Prostate gland (tissue), 2 donors: ENCODE data around the gene PCOLCE2. TPM values are rescaled to one million over a fixed set of nuclear protein-coding genes. Genes with fewer than 3 reads are reported as not detected.

Experiments used
- DNase-seq: peaks from one replicate; pipeline ENCODE4 v3.0.0-alpha.2; 2019; ENCODE audit warnings: low spot score
- H3K27ac ChIP-seq, 2 donors: fragments of 200-600 bp; sonication (generic); 2 replicates each; pipeline ENCODE4 v1.5.1; 2017 to 2019
- H3K27me3 ChIP-seq: fragments of 200-600 bp; sonication (generic); replicated peaks from 2 replicates; pipeline ENCODE4 v1.5.1; 2019; ENCODE audit not compliant: insufficient read depth
- H3K36me3 ChIP-seq, 2 donors: fragments of 200-600 bp; sonication (generic); 1 replicate in 1 of 2; 2 replicates in 1 of 2; pipeline versions ENCODE4 v1.5.1 to v1.8.1; 2017 to 2019
- H3K4me1 ChIP-seq: fragments of 200-600 bp; sonication (generic); replicated peaks from 2 replicates; pipeline ENCODE4 v1.5.1; 2019
- H3K4me3 ChIP-seq, 2 donors: fragments of 200-600 bp; sonication (generic); 2 replicates each; pipeline ENCODE4 v1.5.1; 2017 to 2019
- H3K9me3 ChIP-seq: fragments of 200-600 bp; sonication (generic); 2 replicates; pipeline ENCODE4 v1.5.1; 2017
- CTCF ChIP-seq, 4 experiments: fragments of 200-600 bp in 2 of 4; fragments of 450-650 bp in 2 of 4; sonication (generic) in 2 of 4; IDR thresholded peaks; 1 replicate in 3 of 4; 2 replicates in 1 of 4; pipeline ENCODE4 v1.5.1; 2016 to 2019; ENCODE audit warnings: antibody characterized with exemption in 4 of 4, mild to moderate bottlenecking in 2 of 4, moderate library complexity in 2 of 4
- POLR2A ChIP-seq: fragments of 450-650 bp; IDR thresholded peaks from one replicate; pipeline ENCODE4 v1.6.1; 2016; ENCODE audit warnings: antibody characterized with exemption, mild to moderate bottlenecking
- POLR2AphosphoS5 ChIP-seq: sonication (generic); formaldehyde crosslinking; IDR thresholded peaks from one replicate; pipeline ENCODE4 v1.6.1; 2017; ENCODE audit warnings: antibody characterized with exemption
- WGBS: methylation state at CpG from one replicate; pipeline ENCODE4 v1.1.5; 2018; 5-methylcytosine and 5-hydroxymethylcytosine counted together
- intact Hi-C: fragments of 100-400 bp; cut with DNase I; formaldehyde crosslinking; loops from one replicate; pipeline ENCODE4 v1.14.2; 2022
- total RNA-seq, 2 donors: library from RNA; depleted of rRNA; stranded (reverse); fragments of >200 nt; gene quantifications; one replicate each; pipeline ENCODE4 v1.1.0, GENCODE V29; 2016

PCOLCE2 gene
- total RNA-seq, 2 donors from 2014 or later: 11.0 to 14.2 TPM

GRCh38 chr3:142925140-142925539, 36.3 kb upstream of the PCOLCE2 start:
- TF ChIP-seq CTCF (IDR thresholded peaks at IDR 0.05) (no peak), POLR2A (no peak), POLR2AphosphoS5 (no peak)

DNA sequence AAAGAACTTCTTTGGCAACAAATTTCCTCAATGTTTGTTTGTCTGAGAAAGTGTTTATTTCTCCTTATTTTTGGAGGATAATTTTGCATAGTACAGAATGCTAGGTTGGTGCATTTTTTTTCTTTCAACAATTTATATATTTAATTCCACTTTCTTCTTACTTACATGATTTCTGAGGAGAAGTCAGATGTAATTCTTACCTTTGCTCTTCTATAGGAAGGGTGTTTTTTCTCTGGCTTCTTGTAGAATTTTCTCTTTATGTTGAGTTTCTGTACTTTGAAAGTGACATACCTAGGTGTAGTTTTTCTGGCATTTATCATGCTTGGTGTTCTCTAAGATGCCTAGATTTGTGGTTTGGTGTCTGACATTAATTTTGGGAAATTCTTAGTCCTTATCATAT, 34.8 kb upstream of the PCOLCE2 start:
- H3K4me3 ChIP-seq: no peak overlapping the region
- H3K36me3 ChIP-seq: no peaks in the 10 kb centered on the region
- H3K4me1 ChIP-seq: no peaks in the 10 kb centered on the region
- no peaks in the 10 kb centered on the region for H3K27me3 ChIP-seq
- H3K27ac ChIP-seq: no peak overlapping the region
- intact Hi-C loops: no loop called here
- DNase-seq: no peak
- TF ChIP-seq POLR2A (no peak), POLR2AphosphoS5 (no peak)
- no peaks in the 10 kb centered on the region for H3K9me3 ChIP-seq

More at GRCh38 chr3:142925140-142925539, 36.3 kb upstream of the PCOLCE2 start:
- H3K9me3 ChIP-seq: no peaks in the 10 kb centered on the region
- no peak overlapping the region for H3K27ac ChIP-seq
- DNase-seq: no peak
- no peaks in the 10 kb centered on the region for H3K27me3 ChIP-seq
- intact Hi-C loops: no loop called here
- no peak overlapping the region for H3K4me3 ChIP-seq
- no peaks in the 10 kb centered on the region for H3K4me1 ChIP-seq
- H3K36me3 ChIP-seq: no peaks in the 10 kb centered on the region

GRCh38 chr3:142916605-142917004, 27.7 kb upstream of the PCOLCE2 start:
- TF ChIP-seq POLR2AphosphoS5 (no peak), POLR2A (no peak), CTCF (IDR thresholded peaks at IDR 0.05) (no peak)
- no peak for DNase-seq
- Histone ChIP-seq H3K9me3 (no peaks in the 10 kb centered on the region), H3K4me3 (no peak overlapping the region), H3K27me3 (no peaks in the 10 kb centered on the region), H3K36me3 (no peaks in the 10 kb centered on the region), H3K4me1 (no peaks in the 10 kb centered on the region), H3K27ac (no peak overlapping the region)
- WGBS: 82% methylated on average over 2 of the region's 2 CpGs
- intact Hi-C loops: no loop called here

GRCh38 chr3:142915636-142916035, 26.8 kb upstream of the PCOLCE2 start:
- Histone ChIP-seq H3K27me3 (no peaks in the 10 kb centered on the region), H3K4me1 (no peaks in the 10 kb centered on the region), H3K36me3 (no peaks in the 10 kb centered on the region), H3K4me3 (no peak overlapping the region), H3K9me3 (no peaks in the 10 kb centered on the region), H3K27ac (no peak overlapping the region)
- no peak for DNase-seq
- intact Hi-C loops: no loop called here
- TF ChIP-seq POLR2A (no peak), POLR2AphosphoS5 (no peak), CTCF (IDR thresholded peaks at IDR 0.05) (no peak)
- 86% methylated on average over 3 of the region's 3 CpGs for WGBS

GRCh38 chr3:142914286-142914811, 25.5 kb upstream of the PCOLCE2 start:
- H3K9me3 ChIP-seq: no peaks in the 10 kb centered on the region
- intact Hi-C loops: loop anchor here (5.0 kb wide), 1 partner anchor 73 kb away; no protein-coding TSS in a partner anchor
- 38% methylated on average over 3 of the region's 3 CpGs for WGBS
- no peak overlapping the region for H3K27ac ChIP-seq
- no peak overlapping the region for H3K4me3 ChIP-seq
- TF ChIP-seq POLR2A (no peak), POLR2AphosphoS5 (no peak), CTCF (IDR thresholded peaks at IDR 0.05) (no peak)
- no peaks in the 10 kb centered on the region for H3K4me1 ChIP-seq
- H3K36me3 ChIP-seq: no peaks in the 10 kb centered on the region
- H3K27me3 ChIP-seq: no peaks in the 10 kb centered on the region
- no peak for DNase-seq
